ENCODE data around the gene RNF113A.

- no peak for TF ChIP-seq USF2 (IDR thresholded peaks at IDR 0.05; ENCODE audit: low read length)
- no peak for TF ChIP-seq YY1 (IDR thresholded peaks at IDR 0.05; ENCODE audit: low read depth, low read length)
- TF ChIP-seq CTCF (IDR thresholded peaks at IDR 0.05; ENCODE audit: control extremely low read depth in 1 of 3, insufficient read depth in 1 of 3, low read depth in 1 of 3, low read length in 3 of 3), result no peak
- TF ChIP-seq POLR2A (IDR thresholded peaks at IDR 0.05; ENCODE audit: control extremely low read depth in 1 of 2, low read depth in 2 of 2, low read length in 2 of 2), result no peak
- TF ChIP-seq SAP30 (IDR thresholded peaks at IDR 0.05; ENCODE audit: insufficient read depth, insufficient replicate concordance, low read length), result no peak
- no peak for TF ChIP-seq NANOG (IDR thresholded peaks at IDR 0.05; ENCODE audit: insufficient read depth, low read depth, low read length, poor library complexity, severe bottlenecking)
- no peak for TF ChIP-seq TAF7 (optimal IDR thresholded peaks at IDR 0.05; ENCODE audit: borderline replicate concordance, low read depth, low read length)
Observed at GRCh38 chrX:119870626-119871131, 854 bp downstream of the RNF113A start.

All from H1 (cell line).